Measurements from ENCODE around the gene TOMT.

- TF ChIP-seq POLR2A (IDR thresholded peaks at IDR 0.05; ENCODE audit: low read depth, low read length) (no peak), POLR2AphosphoS5 (IDR thresholded peaks at IDR 0.05; ENCODE audit: low read depth, low read length) (no peak)
These were observed 26.9 kb downstream of the TOMT start for GRCh38 chr11:72132646-72133045.

Data from GM12892 (cell line).